Neural progenitor cell (in vitro differentiated cells): ENCODE results near the gene RBM14.
"Not testable (repeated sequence)": the region's sequence is repeated elsewhere in the genome, so short reads cannot be mapped to it uniquely, and the experiment has no call there.

Experiments
- EZH2 ChIP-seq: fragments of 200-600 bp; sonication (generic); IDR thresholded peaks from 2 replicates; pipeline ENCODE4 v1.6.1; 2017; ENCODE audit warnings: antibody characterized with exemption, mild to moderate bottlenecking, moderate library complexity
- TF ChIP-seq, protein P1 (sequence below): fragments of 200-600 bp; sonication (generic); IDR thresholded peaks from 2 replicates; pipeline ENCODE4 v1.5.1; 2017; ENCODE audit warnings: antibody characterized with exemption, mild to moderate bottlenecking

GRCh38 chr11:66582565-66583147, 33.8 kb upstream of the RBM14 start:
- TF ChIP-seq, protein P1, sequence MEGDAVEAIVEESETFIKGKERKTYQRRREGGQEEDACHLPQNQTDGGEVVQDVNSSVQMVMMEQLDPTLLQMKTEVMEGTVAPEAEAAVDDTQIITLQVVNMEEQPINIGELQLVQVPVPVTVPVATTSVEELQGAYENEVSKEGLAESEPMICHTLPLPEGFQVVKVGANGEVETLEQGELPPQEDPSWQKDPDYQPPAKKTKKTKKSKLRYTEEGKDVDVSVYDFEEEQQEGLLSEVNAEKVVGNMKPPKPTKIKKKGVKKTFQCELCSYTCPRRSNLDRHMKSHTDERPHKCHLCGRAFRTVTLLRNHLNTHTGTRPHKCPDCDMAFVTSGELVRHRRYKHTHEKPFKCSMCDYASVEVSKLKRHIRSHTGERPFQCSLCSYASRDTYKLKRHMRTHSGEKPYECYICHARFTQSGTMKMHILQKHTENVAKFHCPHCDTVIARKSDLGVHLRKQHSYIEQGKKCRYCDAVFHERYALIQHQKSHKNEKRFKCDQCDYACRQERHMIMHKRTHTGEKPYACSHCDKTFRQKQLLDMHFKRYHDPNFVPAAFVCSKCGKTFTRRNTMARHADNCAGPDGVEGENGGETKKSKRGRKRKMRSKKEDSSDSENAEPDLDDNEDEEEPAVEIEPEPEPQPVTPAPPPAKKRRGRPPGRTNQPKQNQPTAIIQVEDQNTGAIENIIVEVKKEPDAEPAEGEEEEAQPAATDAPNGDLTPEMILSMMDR, result not testable (repeated sequence)
- TF ChIP-seq EZH2, result not testable (repeated sequence)
